Activated naive CD4-positive, alpha-beta T cell treated with anti-CD3 and anti-CD28 coated beads, Interleukin-2, amount 10 ng/mL, durations not matched to agents 7 days and 5 days (primary cell): ENCODE measurements around the gene PRKN.
"Not testable (repeated sequence)": the region's sequence is repeated elsewhere in the genome, so short reads cannot be mapped to it uniquely, and the experiment has no call there.

ENCODE experiments used
- CTCF ChIA-PET: fragments of 350-600 bp; sonication (Branson Sonifier 250); formaldehyde crosslinking; loops from one replicate; lab custom pipeline; 2021; ENCODE audit warnings: antibody characterized with exemption; lab: Charles Lee
- DNase-seq: peaks from one replicate; pipeline ENCODE4 v3.0.0-alpha.2; 2020
- H3K27ac Mint-ChIP-seq: one replicate; pipeline ENCODE4 v1.8.0; 2021; ENCODE audit warnings: mild to moderate bottlenecking, moderate library complexity, mixed read lengths
- H3K27me3 Mint-ChIP-seq: one replicate; pipeline ENCODE4 v1.8.0; 2021; ENCODE audit warnings: mild to moderate bottlenecking, mixed read lengths
- H3K36me3 Mint-ChIP-seq: one replicate; pipeline ENCODE4 v1.8.0; 2021; ENCODE audit warnings: mixed read lengths
- H3K4me1 Mint-ChIP-seq: one replicate; pipeline ENCODE4 v1.8.0; 2021; ENCODE audit warnings: mixed read lengths
- H3K4me3 Mint-ChIP-seq: one replicate; pipeline ENCODE4 v1.8.0; 2021; ENCODE audit warnings: mild to moderate bottlenecking, moderate library complexity, mixed read lengths
- H3K9me3 Mint-ChIP-seq: one replicate; pipeline ENCODE4 v1.8.0; 2021; ENCODE audit warnings: mixed read lengths

Gene PRKN

DNA sequence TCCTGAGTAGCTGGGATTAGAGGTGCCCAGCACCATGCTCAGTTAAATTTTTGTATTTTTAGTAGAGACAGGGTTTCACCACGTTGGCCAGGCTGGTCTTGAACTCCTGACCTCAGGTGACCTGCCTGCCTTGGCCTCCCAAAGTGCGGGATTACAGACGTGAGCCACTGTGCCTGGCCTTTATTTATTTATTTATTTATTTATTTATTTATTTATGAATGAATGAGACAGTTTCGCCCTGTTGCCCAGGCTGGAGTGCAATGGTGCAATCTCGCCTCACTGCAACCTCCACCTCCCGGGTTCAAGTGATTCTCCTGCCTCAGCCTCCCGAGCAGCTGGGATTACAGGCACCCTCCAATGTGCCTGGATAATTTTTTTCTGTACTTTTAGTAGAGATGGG, 48.7 kb downstream of the PRKN start:
- H3K4me1 Mint-ChIP-seq, H3K27ac Mint-ChIP-seq, H3K27me3 Mint-ChIP-seq, H3K9me3 Mint-ChIP-seq, H3K36me3 Mint-ChIP-seq, H3K4me3 Mint-ChIP-seq, DNase-seq, CTCF ChIA-PET: not testable (repeated sequence)

DNA sequence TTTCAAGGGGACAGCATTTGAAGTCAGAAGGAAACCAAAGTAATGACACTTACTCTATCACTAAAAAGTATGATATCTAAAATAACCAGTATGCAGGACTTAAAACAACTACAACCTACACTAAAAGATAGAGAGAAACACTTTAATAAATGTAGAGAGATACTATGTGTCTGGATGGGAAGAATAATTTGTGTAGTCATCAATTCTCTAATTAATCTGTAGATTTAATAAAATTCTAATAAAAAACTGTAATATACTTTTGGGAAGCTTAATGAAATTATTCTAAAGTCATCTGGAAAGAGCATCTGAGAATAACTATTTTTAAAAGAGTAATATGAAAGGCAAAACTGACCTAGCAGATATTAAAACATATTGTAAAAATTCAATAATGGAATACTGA, 52.1 kb downstream of the PRKN start:
- CTCF ChIA-PET, result no interaction called here
- H3K27ac Mint-ChIP-seq, result no peak overlapping the region
- H3K36me3 Mint-ChIP-seq, result no peaks in the 10 kb centered on the region
- no peaks in the 10 kb centered on the region for H3K9me3 Mint-ChIP-seq
- no peak overlapping the region for H3K4me3 Mint-ChIP-seq
- no peak for DNase-seq
- no peaks in the 10 kb centered on the region for H3K27me3 Mint-ChIP-seq
- H3K4me1 Mint-ChIP-seq, result no peaks in the 10 kb centered on the region

GRCh38 chr6:162674452-162674851, 53.1 kb downstream of the PRKN start:
- CTCF ChIA-PET, result no interaction called here
- no peak overlapping the region for H3K27ac Mint-ChIP-seq

DNA sequence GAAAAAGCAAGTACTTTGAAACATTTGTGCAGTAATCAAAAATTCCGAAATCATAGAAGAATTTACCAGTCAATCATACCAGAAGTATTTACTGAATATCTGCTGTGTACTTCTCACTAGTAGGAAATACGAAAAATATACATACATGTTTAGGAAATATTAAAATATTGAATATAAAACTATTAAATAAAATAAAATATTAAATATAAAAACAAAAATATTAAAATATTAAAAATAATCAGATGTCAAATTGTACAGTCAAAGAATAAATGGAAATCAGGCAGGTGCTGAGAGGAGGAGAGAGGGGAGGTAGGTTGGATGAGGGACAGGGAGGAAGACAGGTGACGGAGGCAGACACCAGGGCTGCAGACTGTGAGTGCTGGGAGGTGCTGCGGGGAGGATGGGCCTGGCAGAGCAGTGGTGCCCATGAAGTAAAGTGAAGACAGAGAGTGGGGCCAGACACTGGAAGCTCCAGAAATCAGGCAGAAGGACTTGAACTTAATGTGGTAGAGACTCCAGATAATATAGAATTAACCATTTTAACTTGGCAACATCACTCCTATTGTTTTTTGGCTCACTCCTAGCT, 55.9 kb downstream of the PRKN start:
- no peaks in the 10 kb centered on the region for H3K4me1 Mint-ChIP-seq
- peaks cover 4% of the 10 kb centered on the region for H3K27me3 Mint-ChIP-seq
- CTCF ChIA-PET, result no interaction called here
- no peak overlapping the region for H3K4me3 Mint-ChIP-seq
- no peak overlapping the region for H3K27ac Mint-ChIP-seq
- no peaks in the 10 kb centered on the region for H3K36me3 Mint-ChIP-seq
- no peaks in the 10 kb centered on the region for H3K9me3 Mint-ChIP-seq
- DNase-seq, result no peak

More at GRCh38 chr6:162674452-162674851, 53.1 kb downstream of the PRKN start:
- H3K4me3 Mint-ChIP-seq, result no peak overlapping the region
- no peak for DNase-seq
- no peaks in the 10 kb centered on the region for H3K9me3 Mint-ChIP-seq
- H3K4me1 Mint-ChIP-seq, result no peaks in the 10 kb centered on the region
- H3K27me3 Mint-ChIP-seq, result no peaks in the 10 kb centered on the region
- no peaks in the 10 kb centered on the region for H3K36me3 Mint-ChIP-seq

GRCh38 chr6:162670345-162670744, 57.2 kb downstream of the PRKN start:
- H3K9me3 Mint-ChIP-seq, result no peaks in the 10 kb centered on the region
- H3K4me1 Mint-ChIP-seq, result no peaks in the 10 kb centered on the region
- H3K4me3 Mint-ChIP-seq, result no peak overlapping the region
- no peaks in the 10 kb centered on the region for H3K36me3 Mint-ChIP-seq
- CTCF ChIA-PET, result no interaction called here
- no peak for DNase-seq
- H3K27ac Mint-ChIP-seq, result no peak overlapping the region
- H3K27me3 Mint-ChIP-seq, result peaks cover 4% of the 10 kb centered on the region

GRCh38 chr6:162666246-162666645, 61.3 kb downstream of the PRKN start:
- DNase-seq, result no peak
- H3K27me3 Mint-ChIP-seq, result peaks cover 4% of the 10 kb centered on the region
- CTCF ChIA-PET, result no interaction called here
- H3K36me3 Mint-ChIP-seq, result no peaks in the 10 kb centered on the region
- H3K9me3 Mint-ChIP-seq, result no peaks in the 10 kb centered on the region
- H3K4me1 Mint-ChIP-seq, result no peaks in the 10 kb centered on the region
- H3K27ac Mint-ChIP-seq, result no peak overlapping the region
- H3K4me3 Mint-ChIP-seq, result no peak overlapping the region

GRCh38 chr6:162653808-162654207, 73.8 kb downstream of the PRKN start:
- H3K27me3 Mint-ChIP-seq, result no peaks in the 10 kb centered on the region
- no peaks in the 10 kb centered on the region for H3K9me3 Mint-ChIP-seq
- no peak overlapping the region for H3K4me3 Mint-ChIP-seq
- H3K4me1 Mint-ChIP-seq, result no peaks in the 10 kb centered on the region
- no peak for DNase-seq
- CTCF ChIA-PET, result no interaction called here
- H3K27ac Mint-ChIP-seq, result no peak overlapping the region
- no peaks in the 10 kb centered on the region for H3K36me3 Mint-ChIP-seq

DNA sequence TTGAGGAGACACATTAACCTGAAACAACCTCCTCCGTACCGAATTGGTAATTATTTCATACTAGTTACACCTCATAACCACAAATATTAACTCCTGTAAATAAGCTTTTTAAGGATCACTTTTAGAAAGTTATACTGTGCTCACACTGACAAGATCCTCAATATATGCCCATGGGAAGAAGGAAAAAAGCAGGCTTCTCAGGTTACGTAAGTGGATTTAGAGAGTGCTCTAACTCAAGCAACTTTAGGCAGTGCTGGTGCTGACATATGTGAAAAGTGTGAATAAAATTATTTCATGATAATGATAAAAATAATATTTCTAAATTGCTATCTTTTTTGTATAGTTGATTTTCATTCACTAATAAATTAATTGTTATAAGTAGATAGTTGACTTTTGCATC, 76.1 kb downstream of the PRKN start:
- no peak for DNase-seq
- Mint-ChIP-seq H3K27me3 (no peaks in the 10 kb centered on the region), H3K36me3 (no peaks in the 10 kb centered on the region), H3K4me3 (no peak overlapping the region), H3K27ac (no peak overlapping the region), H3K4me1 (no peaks in the 10 kb centered on the region), H3K9me3 (no peaks in the 10 kb centered on the region)
- CTCF ChIA-PET, result no interaction called here

- Mint-ChIP-seq H3K27ac (no peak overlapping the region), H3K9me3 (no peaks in the 10 kb centered on the region), H3K36me3 (no peaks in the 10 kb centered on the region)
These were observed 78.3 kb downstream of the PRKN start for GRCh38 chr6:162649271-162649670.

DNA sequence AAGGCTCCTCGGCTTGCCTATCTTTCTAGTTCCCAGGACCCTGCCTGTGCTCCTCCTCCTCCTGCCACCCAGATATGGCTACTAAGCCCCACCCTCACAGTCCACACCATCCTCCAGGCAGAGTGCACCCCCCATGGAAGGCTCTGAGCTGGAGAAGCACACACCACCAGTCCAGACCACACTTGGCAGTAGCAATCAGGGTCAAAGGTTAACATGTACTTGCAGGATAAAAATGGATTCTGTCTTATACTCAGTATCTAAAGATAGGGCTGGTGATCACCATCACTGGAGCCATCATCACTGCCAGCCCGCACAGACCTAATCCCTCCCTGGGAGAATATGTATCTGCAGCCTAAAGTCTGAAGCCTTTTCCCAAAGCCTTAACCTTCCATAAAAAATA, 83.4 kb downstream of the PRKN start:
- Mint-ChIP-seq H3K36me3 (no peaks in the 10 kb centered on the region), H3K27me3 (no peaks in the 10 kb centered on the region), H3K4me1 (no peaks in the 10 kb centered on the region), H3K4me3 (no peak overlapping the region), H3K9me3 (no peaks in the 10 kb centered on the region), H3K27ac (no peak overlapping the region)
- CTCF ChIA-PET, result no interaction called here
- no peak for DNase-seq

More at GRCh38 chr6:162649271-162649670, 78.3 kb downstream of the PRKN start:
- H3K27me3 Mint-ChIP-seq, result no peaks in the 10 kb centered on the region
- CTCF ChIA-PET, result no interaction called here
- no peak for DNase-seq
- H3K4me1 Mint-ChIP-seq, result no peaks in the 10 kb centered on the region
- no peak overlapping the region for H3K4me3 Mint-ChIP-seq

- H3K36me3 Mint-ChIP-seq, result no peaks in the 10 kb centered on the region
- H3K4me3 Mint-ChIP-seq, result no peak overlapping the region
- DNase-seq, result no peak
- H3K9me3 Mint-ChIP-seq, result peaks cover 2% of the 10 kb centered on the region
- no peaks in the 10 kb centered on the region for H3K4me1 Mint-ChIP-seq
- no peak overlapping the region for H3K27ac Mint-ChIP-seq
- CTCF ChIA-PET, result no interaction called here
- no peaks in the 10 kb centered on the region for H3K27me3 Mint-ChIP-seq
These were observed 86.8 kb downstream of the PRKN start for GRCh38 chr6:162640756-162641155.

GRCh38 chr6:162639951-162640350, 87.6 kb downstream of the PRKN start:
- CTCF ChIA-PET, result no interaction called here
- DNase-seq, result no peak
- no peaks in the 10 kb centered on the region for H3K27me3 Mint-ChIP-seq
- no peaks in the 10 kb centered on the region for H3K4me1 Mint-ChIP-seq
- peaks cover 2% of the 10 kb centered on the region for H3K9me3 Mint-ChIP-seq
- no peak overlapping the region for H3K4me3 Mint-ChIP-seq
- H3K27ac Mint-ChIP-seq, result no peak overlapping the region
- no peaks in the 10 kb centered on the region for H3K36me3 Mint-ChIP-seq

DNA sequence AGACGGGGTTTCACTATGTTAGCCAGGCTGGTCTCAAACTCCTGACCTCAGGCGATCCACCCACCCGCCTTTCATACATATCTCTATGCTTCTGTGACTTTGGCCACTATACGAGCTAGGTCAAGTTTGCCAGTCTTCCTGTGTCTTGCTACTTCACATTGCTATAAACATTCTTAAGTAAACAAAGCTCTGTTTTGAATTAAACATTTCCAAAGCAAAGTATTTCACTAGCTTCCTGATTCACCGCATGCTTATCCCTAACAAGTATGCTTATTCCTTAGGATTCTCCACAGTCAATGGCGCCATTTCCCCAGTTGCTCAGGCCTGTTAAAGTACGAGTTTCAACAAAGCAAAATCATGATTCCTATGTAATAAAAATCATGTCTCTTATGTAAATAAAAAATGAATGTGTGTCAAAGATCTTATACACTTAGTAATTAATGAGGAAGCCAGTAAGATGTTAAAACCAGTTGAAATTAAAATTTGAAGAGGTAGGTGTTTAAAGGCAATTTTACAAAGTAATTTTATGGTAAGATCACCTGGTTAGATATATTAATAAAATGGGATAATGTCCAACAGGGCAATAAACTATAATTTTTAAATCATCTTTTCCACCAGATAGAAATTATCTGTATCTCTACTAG, 88.5 kb downstream of the PRKN start:
- H3K27ac Mint-ChIP-seq, result no peak overlapping the region
- H3K4me1 Mint-ChIP-seq, result no peaks in the 10 kb centered on the region
- H3K36me3 Mint-ChIP-seq, result no peaks in the 10 kb centered on the region
- no peaks in the 10 kb centered on the region for H3K27me3 Mint-ChIP-seq
- H3K9me3 Mint-ChIP-seq, result peaks cover 2% of the 10 kb centered on the region
- DNase-seq, result no peak
- CTCF ChIA-PET, result no interaction called here
- no peak overlapping the region for H3K4me3 Mint-ChIP-seq

DNA sequence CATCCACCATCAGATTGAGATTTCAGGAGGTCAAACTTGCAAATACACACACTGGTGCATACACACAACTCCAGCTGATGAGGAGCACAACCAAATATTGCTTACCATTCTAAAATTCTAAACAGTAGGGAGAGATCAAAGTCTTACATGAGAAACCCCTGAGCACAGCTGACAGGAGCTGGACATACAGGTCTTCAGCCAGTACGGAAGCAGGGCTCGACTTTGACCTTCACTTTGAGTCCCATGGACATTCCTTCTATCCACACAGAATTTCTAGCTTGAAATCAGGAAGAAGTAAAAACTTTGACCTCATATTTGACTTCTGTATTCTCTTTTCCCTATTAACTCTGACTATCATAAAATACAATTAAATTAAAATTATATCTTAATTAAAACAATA, 90.2 kb downstream of the PRKN start:
- Mint-ChIP-seq H3K27me3 (no peaks in the 10 kb centered on the region), H3K9me3 (peaks cover 4% of the 10 kb centered on the region), H3K4me3 (no peak overlapping the region), H3K36me3 (no peaks in the 10 kb centered on the region), H3K27ac (no peak overlapping the region), H3K4me1 (no peaks in the 10 kb centered on the region)
- CTCF ChIA-PET, result no interaction called here
- DNase-seq, result no peak

- Mint-ChIP-seq H3K9me3 (peaks cover 4% of the 10 kb centered on the region), H3K4me3 (no peak overlapping the region), H3K27ac (no peak overlapping the region), H3K27me3 (no peaks in the 10 kb centered on the region), H3K36me3 (no peaks in the 10 kb centered on the region), H3K4me1 (no peaks in the 10 kb centered on the region)
- no peak for DNase-seq
- CTCF ChIA-PET, result no interaction called here
These were observed 91.4 kb downstream of the PRKN start for GRCh38 chr6:162636167-162636566.
